Stimulated activated naive CD8-positive, alpha-beta T cell treated with anti-CD3 and anti-CD28 coated beads, Interleukin-15, Interleukin-2, amounts not matched to agents 100 ng/mL and 50 ng/mL, for 24 hours (primary cell): ENCODE data around the gene KDM3B.
"Not testable (repeated sequence)": the region's sequence is repeated elsewhere in the genome, so short reads cannot be mapped to it uniquely, and the experiment has no call there.

Source experiments
- H3K27ac Mint-ChIP-seq: one replicate; pipeline ENCODE4 v1.8.0; 2021; ENCODE audit warnings: mild to moderate bottlenecking, mixed read lengths
- H3K27me3 Mint-ChIP-seq: one replicate; pipeline ENCODE4 v1.8.0; 2021; ENCODE audit warnings: mixed read lengths
- H3K36me3 Mint-ChIP-seq: one replicate; pipeline ENCODE4 v1.8.0; 2021; ENCODE audit warnings: low read depth, mixed read lengths
- H3K4me1 Mint-ChIP-seq: one replicate; pipeline ENCODE4 v1.8.0; 2021; ENCODE audit warnings: low read depth, mixed read lengths
- H3K4me3 Mint-ChIP-seq: one replicate; pipeline ENCODE4 v1.8.0; 2021; ENCODE audit warnings: mild to moderate bottlenecking, mixed read lengths
- H3K9me3 Mint-ChIP-seq: one replicate; pipeline ENCODE4 v1.8.0; 2021; ENCODE audit warnings: mixed read lengths

Gene KDM3B

GRCh38 chr5:138410996-138411640, 58.6 kb downstream of the KDM3B start:
- H3K36me3 Mint-ChIP-seq, result peaks cover 64% of the 10 kb centered on the region
- H3K27me3 Mint-ChIP-seq, H3K4me3 Mint-ChIP-seq, H3K9me3 Mint-ChIP-seq, H3K4me1 Mint-ChIP-seq, H3K27ac Mint-ChIP-seq: not testable (repeated sequence)

- Mint-ChIP-seq H3K4me1 (no peaks in the 10 kb centered on the region), H3K36me3 (peaks cover 79% of the 10 kb centered on the region), H3K4me3 (no peak overlapping the region), H3K27me3 (no peaks in the 10 kb centered on the region), H3K9me3 (no peaks in the 10 kb centered on the region), H3K27ac (no peak overlapping the region)
Measured at GRCh38 chr5:138418444-138418843, 66.0 kb downstream of the KDM3B start.

GRCh38 chr5:138425079-138425478, 72.6 kb downstream of the KDM3B start:
- Mint-ChIP-seq H3K4me3 (no peak overlapping the region), H3K4me1 (no peaks in the 10 kb centered on the region), H3K36me3 (peaks cover 73% of the 10 kb centered on the region), H3K27me3 (no peaks in the 10 kb centered on the region), H3K27ac (no peak overlapping the region), H3K9me3 (no peaks in the 10 kb centered on the region)

- H3K27me3 Mint-ChIP-seq, result peaks cover 5% of the 10 kb centered on the region
- H3K27ac Mint-ChIP-seq, result no peak overlapping the region
- H3K4me1 Mint-ChIP-seq, result peaks cover 18% of the 10 kb centered on the region
- H3K4me3 Mint-ChIP-seq, result no peak overlapping the region
- no peaks in the 10 kb centered on the region for H3K9me3 Mint-ChIP-seq
- H3K36me3 Mint-ChIP-seq, result peaks cover 38% of the 10 kb centered on the region
Measured at GRCh38 chr5:138435943-138436342, 83.5 kb downstream of the KDM3B start.

GRCh38 chr5:138438003-138438723, 85.7 kb downstream of the KDM3B start:
- peak overlapping the region; percentile 72 for H3K4me3 Mint-ChIP-seq
- H3K27ac Mint-ChIP-seq, result no peak overlapping the region
- peaks cover 5% of the 10 kb centered on the region for H3K27me3 Mint-ChIP-seq
- no peaks in the 10 kb centered on the region for H3K9me3 Mint-ChIP-seq
- peaks cover 18% of the 10 kb centered on the region for H3K4me1 Mint-ChIP-seq
- H3K36me3 Mint-ChIP-seq, result peaks cover 23% of the 10 kb centered on the region

GRCh38 chr5:138438724-138439476, 86.4 kb downstream of the KDM3B start, which contains the start of gene REEP2:
Gene REEP2 (plus strand): TSS chr5:138439057. CDS start chr5:138439209, 152 bp downstream.
- Mint-ChIP-seq H3K4me3 (peak within 1 kb of the TSS; percentile 72), H3K9me3 (no peaks in the 10 kb centered on the region), H3K36me3 (peaks cover 23% of the 10 kb centered on the region), H3K27ac (no peak within 1 kb of the TSS), H3K4me1 (peaks cover 18% of the 10 kb centered on the region), H3K27me3 (peaks cover 5% of the 10 kb centered on the region)

- H3K9me3 Mint-ChIP-seq, result no peaks in the 10 kb centered on the region
- H3K27ac Mint-ChIP-seq, result no peak overlapping the region
- H3K36me3 Mint-ChIP-seq, result peaks cover 19% of the 10 kb centered on the region
- H3K4me1 Mint-ChIP-seq, result peaks cover 18% of the 10 kb centered on the region
- H3K27me3 Mint-ChIP-seq, result peaks cover 5% of the 10 kb centered on the region
- H3K4me3 Mint-ChIP-seq, result peak overlapping the region; percentile 69
Measured at GRCh38 chr5:138439477-138440158, 87.1 kb downstream of the KDM3B start.

GRCh38 chr5:138440159-138441073, 87.9 kb downstream of the KDM3B start:
- Mint-ChIP-seq H3K9me3 (no peaks in the 10 kb centered on the region), H3K4me3 (peak overlapping the region; percentile 47), H3K27me3 (peaks cover 5% of the 10 kb centered on the region), H3K27ac (no peak overlapping the region), H3K4me1 (peaks cover 18% of the 10 kb centered on the region), H3K36me3 (peaks cover 12% of the 10 kb centered on the region)

GRCh38 chr5:138441221-138441620, 88.7 kb downstream of the KDM3B start:
- Mint-ChIP-seq H3K4me1 (peaks cover 18% of the 10 kb centered on the region), H3K9me3 (no peaks in the 10 kb centered on the region), H3K4me3 (no peak overlapping the region), H3K36me3 (peaks cover 4% of the 10 kb centered on the region), H3K27ac (no peak overlapping the region), H3K27me3 (peaks cover 5% of the 10 kb centered on the region)

GRCh38 chr5:138444078-138444773, 91.7 kb downstream of the KDM3B start:
- Mint-ChIP-seq H3K9me3 (no peaks in the 10 kb centered on the region), H3K4me1 (peaks cover 9% of the 10 kb centered on the region), H3K27ac (no peak overlapping the region), H3K4me3 (no peak overlapping the region), H3K36me3 (no peaks in the 10 kb centered on the region), H3K27me3 (peaks cover 5% of the 10 kb centered on the region)

GRCh38 chr5:138444774-138445546, 92.5 kb downstream of the KDM3B start:
- Mint-ChIP-seq H3K27ac (no peak overlapping the region), H3K4me3 (no peak overlapping the region), H3K4me1 (peaks cover 7% of the 10 kb centered on the region), H3K9me3 (no peaks in the 10 kb centered on the region), H3K36me3 (no peaks in the 10 kb centered on the region), H3K27me3 (peaks cover 5% of the 10 kb centered on the region)

- Mint-ChIP-seq H3K4me1 (peaks cover 6% of the 10 kb centered on the region), H3K9me3 (no peaks in the 10 kb centered on the region), H3K4me3 (no peak overlapping the region), H3K36me3 (no peaks in the 10 kb centered on the region), H3K27me3 (no peaks in the 10 kb centered on the region), H3K27ac (no peak overlapping the region)
Measured at GRCh38 chr5:138445547-138446271, 93.2 kb downstream of the KDM3B start.
